GM19351 (cell line): ENCODE results near the gene STOX2.

Source experiments
- ATAC-seq: cut with Tn5 transposase; IDR thresholded peaks from one replicate; pipeline ENCODE4 v1.9.1; 2021; ENCODE audit warnings: mild to moderate bottlenecking, moderate library complexity; ENCODE audit not compliant: unreplicated experiment

STOX2 gene

DNA sequence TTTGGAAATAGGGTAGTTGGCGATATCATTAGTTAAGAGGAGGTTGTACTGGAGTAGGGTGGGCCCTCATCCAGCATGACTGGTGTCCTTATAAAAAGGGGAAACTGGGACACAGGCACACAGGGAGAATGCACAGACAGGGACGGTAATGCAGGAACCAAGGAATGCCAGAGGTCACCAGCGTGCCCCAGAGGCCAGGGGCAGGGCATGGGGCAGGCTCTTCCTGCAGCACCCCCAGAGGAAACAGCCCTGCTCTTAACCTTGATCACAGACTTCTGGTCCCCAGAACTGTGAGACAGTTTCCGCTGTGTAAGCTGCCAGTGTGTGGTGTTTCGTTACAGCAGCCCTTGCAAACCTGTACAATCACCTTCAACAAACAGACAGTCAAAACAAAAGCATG is 15.9 kb upstream of the STOX2 start:
- no peak for ATAC-seq

DNA sequence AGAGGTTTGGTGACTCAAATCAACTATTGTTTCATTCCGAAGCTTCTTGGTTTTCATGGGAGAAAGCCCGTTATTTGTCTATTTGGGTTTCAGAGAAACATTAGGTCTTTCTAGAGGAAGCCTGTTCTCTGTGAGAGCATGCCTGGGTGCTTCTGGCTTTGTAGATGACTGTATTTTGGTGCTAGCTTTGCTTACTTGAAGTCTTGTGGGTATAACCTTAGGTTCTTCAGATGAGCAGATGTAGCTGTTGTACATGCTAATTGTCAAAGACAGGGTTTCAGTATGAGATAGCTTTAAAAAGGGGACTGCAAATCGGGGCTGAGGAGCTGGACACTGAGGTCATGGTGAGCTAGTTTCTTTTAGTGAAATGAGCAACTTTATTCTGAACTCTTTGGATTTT is 7.9 kb upstream of the STOX2 start:
- ATAC-seq: no peak

DNA sequence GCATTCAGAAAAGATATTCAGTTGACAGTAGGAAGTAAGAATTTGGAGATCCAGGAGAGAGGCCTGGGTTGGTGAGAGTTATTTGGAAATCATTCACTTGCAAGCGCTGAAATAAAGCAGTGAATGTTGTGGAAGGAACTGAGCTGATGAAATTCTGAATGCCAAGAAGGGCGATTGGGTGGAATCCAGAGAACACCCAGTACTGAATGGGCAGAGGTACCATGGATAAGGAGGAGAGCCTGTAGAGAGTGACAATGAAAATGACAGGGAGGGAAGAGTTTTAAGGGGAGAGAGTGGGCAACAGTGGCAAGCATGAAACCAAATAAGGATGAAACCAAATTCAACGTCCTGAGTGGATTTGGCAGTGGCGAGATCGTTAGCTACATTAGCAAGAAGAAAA is 6.7 kb upstream of the STOX2 start:
- ATAC-seq: no peak

DNA sequence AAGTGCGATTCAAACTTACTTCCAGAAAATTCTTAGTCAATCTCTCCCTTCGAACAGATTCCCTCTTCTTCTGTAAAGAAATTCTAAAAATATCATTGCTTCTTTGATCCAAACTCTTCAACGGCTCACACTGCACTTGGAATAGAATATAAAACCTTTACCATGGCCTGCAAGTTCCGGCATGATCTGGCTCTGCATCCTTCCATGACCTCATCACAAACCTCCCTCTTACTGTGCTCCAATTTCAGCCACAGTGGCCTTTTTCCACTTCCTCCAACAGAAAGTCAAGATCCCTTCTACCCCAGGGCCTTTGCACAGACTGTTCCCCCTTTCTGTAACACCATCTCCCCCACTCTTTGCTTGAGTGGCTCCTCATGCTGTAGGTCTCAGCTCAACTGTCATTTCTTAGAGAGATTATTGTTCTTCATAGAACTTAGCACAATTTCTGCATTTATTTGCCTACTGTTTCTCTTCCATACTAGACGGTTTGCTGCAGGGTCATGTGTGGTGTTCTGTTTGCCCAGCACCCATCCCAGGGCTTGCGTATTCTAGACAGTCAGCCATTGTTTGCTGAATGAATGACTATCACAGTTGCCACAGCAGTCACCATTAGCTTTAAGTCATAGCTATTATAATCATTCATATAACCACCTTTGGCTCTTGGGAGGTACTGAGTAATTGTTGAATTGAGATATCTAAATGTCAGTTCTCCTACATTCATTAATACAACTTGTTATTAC is 1.9 kb upstream of the STOX2 start:
- ATAC-seq: no peak

DNA sequence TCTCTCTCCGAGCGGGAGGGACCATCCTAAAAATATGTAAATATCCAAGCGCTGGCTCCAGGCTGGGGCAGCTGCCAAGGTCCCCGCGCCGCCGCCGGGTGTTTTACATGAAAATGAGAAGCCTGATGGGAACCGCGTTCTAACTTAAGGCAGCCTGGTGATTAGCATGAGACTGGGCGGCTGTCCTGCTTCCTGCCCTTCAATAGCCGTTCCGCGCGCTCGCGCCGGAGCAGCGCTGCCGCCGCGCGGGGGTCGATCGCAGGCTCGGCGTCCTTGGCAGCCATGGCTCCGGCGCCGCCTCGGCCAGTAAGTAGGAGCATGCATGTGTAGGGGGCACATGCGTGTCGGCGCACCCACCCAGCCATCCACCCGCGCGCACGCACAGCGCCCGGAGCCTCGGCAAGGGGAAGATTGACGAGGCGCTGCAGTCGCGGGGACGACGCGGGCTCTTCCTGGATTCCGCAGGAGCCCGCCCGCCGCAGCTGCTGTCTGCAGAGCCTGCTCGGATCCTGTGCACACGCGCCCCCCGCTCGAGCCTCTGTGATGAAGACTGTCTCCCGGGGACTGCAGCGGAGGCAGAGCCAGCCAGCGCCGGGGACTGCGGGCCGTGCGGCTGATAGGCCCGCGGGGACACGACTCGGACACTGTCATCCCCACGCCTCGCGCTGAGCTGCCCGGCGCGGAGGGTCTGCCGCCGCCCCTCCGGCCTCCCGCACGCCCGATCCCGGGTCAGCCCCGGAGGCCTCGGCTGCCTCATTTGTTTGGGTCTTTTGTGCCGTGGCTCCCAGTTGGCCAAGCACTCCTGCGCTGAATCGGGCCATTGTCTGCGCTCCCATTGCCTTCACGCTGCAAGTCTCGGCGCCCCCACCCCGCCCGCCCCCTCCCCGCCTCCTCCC is 734 bp downstream of the STOX2 start:
- no peak for ATAC-seq

DNA sequence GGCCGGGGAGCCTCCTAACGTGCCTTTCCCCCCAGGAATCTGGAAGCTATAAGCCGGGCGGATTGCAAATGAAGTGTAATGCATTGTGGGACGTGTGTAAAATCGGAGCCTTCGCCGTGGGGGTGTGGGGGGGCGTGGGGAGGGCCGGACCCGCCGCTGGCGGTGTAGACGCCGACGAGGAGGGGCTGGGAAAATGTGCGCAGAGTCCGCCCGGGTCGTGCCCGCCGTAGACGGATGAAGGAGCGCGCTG is 1.3 kb downstream of the STOX2 start:
- ATAC-seq: no peak

DNA sequence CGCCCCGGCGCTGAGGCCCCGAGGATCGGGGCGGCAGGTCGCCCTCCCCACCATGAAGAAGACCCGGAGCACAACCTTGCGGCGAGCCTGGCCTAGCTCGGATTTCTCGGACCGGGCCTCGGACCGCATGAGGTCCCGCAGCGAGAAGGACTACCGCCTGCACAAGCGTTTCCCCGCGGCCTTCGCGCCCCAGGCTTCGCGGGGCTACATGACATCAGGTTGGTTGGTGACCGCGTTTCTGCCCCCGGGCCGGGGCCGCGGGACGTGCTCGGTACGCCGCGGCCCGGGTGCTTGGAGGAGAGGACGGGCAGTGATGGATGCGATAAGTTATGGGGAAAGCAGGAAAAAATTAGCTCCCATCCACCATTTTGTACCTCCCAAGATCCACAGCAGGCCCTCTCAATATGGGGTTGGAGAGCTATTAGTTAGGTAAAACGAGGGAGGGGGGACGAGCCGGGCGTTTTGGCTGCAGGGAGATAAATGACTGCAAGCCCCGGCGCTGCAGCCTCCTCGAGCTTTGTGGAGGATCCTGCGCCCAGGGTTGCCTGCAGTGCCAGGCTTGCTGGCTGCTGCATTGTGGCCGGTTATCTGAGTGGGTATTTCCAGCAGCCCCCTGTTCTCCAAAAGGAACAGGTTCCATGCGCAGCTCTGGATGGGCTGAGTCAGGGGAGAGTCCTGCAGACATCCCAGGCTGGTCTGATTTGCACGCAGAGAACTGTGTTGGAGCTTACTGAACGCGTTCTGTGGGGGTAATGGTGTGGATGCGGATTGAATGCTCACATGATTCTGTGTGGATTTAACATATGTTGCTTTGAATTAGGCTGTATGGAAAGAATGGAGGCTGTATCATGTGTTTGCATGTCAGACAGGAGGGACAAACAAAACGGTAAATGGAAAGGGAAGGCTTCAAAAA is 1.9 kb downstream of the STOX2 start:
- no peak for ATAC-seq

DNA sequence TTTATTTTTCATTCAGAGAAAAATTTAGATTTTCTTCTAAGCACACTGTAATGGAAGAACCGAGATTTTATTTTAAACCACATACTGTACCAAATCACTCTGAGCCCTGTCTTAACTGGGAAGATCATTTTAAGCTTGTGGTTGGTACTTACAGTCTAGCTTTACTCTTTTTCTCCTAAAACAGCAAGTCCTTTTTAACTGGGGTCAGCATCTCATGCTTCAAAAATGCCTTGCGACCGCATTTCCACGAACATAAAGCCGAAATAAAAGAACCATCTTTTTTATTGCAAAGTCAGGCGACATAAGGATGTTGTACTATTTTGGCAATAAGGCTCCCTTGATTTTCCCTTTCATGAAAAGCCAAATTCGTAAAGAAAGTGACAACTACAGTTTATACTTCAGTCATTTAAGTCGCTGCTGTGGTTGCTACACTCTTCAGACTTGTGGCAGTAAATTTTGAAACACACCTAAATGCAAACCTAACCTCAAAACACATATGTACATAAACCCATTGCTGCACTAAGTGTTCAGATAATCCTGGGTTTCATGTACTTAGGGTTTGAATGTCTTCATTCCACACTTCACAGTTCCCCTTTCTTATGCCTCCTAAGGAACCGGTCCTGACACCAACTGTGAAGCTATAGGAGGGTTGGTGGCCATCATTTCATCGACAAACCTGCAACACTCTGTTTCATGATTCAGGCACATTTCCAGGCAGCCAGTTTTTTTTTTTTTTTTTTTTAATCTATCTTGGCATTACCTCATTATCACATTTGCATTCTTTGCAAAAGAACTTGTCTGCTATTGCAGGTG is 3.0 kb downstream of the STOX2 start:
- no peak for ATAC-seq

DNA sequence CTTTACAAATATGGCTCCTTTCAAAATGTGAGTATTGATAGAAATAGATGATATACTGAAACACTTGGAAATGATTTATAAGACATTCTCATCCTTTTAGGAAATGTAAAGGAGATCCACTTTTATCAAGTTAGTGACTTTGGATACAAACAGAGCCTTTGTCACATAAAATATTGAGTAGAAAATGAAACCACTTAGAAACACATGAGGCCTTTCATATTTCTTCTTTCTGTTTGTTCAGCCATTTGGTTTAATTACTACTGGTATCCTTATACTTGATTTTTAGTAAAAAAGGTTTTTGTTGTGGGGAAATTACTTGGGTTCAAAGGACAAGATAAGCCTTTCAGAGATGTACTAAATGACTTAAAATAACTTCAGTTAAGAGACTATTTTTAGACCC is 4.1 kb downstream of the STOX2 start:
- ATAC-seq: no peak

DNA sequence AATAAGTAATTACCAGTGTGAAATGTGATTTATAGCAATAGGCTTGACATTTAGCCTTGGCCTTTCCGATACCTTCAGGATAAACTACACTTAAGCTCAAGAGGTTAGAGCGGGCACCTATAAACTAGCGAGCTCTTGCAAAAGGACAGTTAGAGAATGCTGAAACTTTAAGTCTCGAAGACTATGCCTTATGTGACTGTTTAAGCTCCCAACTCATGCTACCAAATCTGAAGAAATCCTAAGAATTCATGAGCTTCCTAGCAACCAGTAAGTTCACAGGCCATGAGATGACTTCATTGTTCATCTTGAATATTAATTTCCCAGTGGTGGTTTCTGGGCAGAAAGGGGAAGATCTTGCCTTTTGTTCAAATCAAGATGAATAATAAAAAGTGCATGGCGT is 4.7 kb downstream of the STOX2 start:
- ATAC-seq: no peak

DNA sequence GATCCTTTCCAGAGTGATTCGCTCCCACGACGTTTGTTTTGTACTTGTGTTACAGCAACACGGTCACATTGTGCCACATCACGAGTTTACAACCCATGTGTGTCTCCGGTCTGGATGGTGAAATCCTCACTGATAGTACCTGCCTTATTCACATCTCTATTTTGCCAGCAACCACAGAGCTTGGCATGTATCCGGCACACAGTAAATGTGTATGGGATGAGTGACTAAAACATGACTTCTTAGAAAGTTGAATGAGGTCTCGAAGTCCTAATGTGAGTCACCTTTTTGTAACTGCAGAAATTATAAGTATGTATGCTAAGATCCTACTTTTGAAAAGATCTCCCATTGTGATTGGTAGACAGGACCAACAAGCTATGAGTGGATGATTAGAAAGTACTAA is 7.5 kb downstream of the STOX2 start:
- no peak for ATAC-seq

DNA sequence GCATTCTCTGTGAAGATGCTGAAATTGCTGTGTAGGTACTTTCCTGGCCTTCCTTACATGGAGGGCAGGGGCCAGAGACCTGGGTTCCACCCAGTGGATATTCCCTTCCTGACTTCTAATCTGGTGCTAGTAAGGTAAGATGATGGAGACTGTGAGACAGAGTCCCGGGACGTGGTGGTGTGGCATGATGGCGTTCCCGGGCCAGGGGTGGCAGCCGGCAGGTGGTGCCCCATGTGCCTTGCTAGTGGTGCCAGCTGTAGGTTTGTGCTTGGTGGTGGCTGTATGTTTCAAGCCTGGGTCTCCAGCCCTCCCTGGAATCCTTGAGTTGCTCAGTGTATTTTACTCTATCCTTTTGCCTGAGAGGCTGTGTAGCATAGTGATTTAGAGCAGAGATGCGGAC is 10.9 kb downstream of the STOX2 start:
- no peak for ATAC-seq

DNA sequence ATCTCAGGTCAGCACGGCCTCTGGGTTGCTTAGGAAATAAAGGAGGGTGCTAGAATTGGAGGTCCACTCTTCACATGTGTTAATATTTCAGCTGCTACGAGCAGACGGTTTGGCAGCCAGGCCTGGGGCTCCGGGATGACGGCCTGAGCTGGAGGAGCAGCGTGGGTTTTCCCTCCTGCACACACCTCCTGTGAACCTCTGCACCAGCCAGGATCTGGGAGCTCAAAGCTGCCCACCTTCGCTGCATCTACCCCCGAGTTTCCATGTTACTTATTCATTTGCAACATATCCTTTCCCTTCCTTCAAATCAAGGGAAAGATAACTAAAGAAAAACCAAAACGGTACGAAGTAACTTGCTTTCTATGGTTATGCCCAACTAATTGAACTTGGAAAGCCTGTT is 13.6 kb downstream of the STOX2 start:
- ATAC-seq: no peak

DNA sequence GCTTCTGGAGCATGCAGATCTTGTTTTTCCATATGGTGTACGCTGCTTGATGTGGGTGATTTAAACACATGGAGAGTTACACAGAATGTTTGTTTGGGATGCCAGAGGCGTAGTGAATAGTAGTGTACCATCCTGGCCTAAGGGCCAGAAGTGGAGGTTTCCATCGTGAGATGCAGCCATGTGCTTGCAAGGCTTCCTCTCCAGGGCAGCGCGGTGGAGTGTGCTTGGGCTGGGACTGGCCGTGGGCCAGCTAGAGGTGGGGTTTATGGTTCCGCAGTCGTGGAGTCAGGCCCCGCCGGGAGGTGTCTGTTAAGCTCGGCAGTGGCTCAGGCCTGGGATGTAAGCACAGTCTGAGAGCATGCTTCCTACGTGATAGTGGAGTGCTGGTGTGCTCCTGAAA is 14.0 kb downstream of the STOX2 start:
- ATAC-seq: no peak

DNA sequence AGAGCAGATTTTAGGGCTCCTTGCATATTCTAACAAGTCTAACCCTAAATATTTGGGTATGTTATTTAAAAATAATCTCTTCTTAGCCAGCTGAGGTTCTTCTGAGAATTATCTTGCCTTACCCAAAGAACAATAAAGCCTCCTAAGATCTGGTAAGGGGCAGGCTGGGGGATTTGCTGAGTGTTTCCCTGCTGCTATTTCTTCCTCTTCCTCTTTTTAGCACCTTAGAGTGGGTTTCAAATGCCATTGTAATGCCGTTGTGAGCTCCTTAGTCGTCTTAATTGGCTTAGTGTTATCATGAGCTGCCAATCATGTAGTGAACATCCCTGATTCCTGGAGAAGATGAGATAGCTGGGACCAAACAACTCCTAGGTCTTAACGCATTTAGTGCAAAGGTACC is 15.4 kb downstream of the STOX2 start:
- ATAC-seq: no peak

DNA sequence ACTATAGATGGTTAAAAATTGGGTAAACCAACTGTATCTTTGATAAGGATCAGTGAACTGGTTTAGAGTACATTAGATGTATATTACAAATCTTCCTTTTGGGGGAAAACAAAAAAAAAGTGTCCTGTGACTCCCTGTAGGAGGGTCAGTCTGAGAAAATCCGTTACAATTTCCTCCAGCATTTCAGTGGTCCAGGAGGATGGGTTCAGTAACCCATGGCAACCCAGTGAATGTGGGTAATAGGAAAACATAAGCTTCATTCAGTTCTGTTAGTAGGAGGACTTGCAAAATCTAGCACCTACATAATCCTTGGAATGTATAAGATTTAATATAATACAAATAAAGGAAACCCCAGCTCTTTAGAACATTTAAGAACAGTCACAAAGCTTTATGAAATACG is 16.2 kb downstream of the STOX2 start:
- ATAC-seq: no peak

DNA sequence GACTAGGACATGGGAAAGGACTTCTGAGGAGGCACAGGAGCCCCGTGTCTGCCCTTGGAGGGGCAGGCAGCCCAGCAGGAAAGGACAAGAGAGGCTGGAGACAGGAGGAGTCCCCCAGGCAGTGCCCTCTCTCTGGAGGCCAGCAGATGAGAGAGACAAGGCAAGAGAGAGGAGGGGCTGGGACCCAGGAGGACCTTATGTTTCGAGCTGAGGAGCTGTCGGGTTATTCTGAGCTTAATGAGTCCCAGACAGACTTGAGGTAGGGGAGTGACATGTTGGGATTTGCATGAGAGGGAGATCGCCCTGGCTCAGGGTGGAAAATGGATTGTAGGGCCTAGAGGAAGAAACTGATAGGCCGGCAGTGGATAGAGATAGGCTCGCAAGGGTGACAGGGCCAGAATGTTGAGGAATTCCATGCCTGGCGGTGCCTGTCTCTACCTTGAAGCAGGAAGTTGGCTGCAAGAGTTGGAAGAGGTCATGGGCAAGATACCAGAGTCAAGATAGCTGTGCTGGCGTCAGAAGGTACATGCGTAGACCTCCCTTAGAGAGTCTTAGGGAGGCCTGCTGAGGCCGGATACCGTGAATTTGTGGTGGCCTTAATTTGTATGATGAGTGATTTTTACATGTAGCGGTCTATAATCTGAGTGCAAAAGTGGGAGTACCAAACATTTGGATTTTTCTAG is 19.4 kb downstream of the STOX2 start:
- no peak for ATAC-seq

DNA sequence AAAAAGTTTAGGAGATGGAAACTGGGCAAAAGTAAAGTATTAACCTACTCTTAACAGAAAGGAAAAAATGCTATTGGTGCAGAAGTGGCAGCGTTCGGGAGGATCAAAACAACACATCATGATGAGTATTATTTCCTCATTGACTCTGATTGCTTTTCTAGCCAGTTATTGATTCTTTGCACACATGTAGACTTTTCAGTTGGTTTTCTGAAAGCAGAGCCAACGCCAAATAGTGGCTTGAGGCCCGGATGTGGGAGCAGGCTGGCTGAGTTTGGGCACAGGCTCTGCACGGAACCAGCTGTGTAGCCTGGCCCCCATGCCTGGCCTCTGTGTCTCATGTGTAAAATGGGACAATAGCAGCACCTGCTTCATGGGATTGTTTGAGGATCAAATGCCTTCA is 21.8 kb downstream of the STOX2 start:
- no peak for ATAC-seq

DNA sequence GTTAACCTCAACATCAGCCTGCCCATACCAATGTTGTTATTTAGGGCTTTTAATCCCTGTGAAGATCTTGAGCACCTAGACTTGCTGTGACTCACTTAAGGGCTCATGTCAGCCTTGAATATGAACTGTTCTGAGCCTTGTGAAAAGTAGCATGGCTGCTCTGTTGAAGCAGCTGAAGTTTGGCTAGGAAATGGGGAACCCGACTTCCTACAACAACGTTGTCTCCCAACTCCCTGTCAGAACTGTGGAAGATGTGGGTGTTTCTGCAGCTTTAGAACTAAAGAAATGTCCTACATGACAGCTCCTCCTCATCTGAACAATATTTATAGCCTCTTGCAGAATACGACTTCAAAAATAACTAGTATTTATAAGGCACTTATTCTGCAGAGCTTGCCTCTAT is 27.5 kb downstream of the STOX2 start:
- no peak for ATAC-seq

DNA sequence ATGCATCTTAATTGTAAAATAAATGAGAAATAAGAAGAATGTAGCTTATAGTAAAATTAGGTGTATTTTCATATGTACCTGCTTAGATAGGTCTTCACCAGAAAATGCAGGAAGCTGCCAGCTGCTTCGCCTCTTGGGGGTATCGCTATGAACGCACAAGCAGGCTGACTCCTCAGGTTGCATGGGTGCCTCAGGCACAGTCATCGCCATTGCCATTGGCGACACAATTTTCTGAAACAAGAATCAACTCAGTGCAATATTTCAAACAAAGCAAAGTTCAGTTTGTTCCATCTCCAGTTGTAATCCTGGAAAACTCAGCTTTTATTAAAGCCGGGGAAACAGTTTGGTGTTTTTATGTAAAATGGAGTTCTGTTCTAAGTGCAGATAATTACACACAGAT is 29.7 kb downstream of the STOX2 start:
- no peak for ATAC-seq
